Measurements from ENCODE around the gene SLCO3A1.
A peak's percentile ranks its signal among the peaks of the same experiment; 100 is the strongest.

Gene SLCO3A1

DNA sequence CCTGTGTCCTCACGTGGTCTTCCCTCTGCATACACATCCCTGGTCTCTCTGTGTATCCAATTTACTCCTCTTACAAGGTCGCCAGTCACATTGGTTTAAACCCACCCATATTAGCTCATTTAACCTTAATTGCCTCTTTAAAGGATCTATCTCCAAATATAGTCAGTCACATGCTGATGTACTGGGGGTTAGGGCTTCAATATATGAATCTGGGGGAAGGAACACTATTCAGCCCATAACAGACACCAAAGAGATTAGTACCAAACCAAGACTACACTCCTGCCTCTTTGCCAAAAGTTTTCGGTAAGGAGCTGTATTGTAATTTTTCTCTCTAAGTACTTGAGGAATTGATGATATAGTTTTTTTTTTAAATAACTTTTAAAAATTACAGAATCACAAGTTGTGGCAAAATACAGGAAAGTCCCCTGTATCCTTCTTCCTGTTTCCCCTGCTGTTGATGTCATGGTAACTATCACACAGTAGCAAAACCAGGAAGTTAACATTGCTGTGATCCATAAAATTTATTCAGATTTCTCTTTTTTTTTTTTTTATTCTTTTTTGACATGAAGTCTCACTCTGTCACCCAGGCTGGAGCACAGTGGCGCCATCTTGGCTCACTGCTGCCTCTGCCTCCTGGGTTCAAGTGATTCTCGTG, 67.8 kb downstream of the SLCO3A1 start:
- POLR2A ChIA-PET = no interaction called here
- peaks cover 15% of the 10 kb centered on the region for H3K4me1 ChIP-seq (ENCODE audit: control insufficient read depth, insufficient read depth, low read length)
- CTCF ChIA-PET = interaction anchor here (0.7 kb wide), 1 partner anchor 1016 kb away, joined by 4 read pairs; no protein-coding TSS in a partner anchor
- H3K9me3 ChIP-seq (ENCODE audit: control insufficient read depth, insufficient read depth, low read depth, low read length) = no peaks in the 10 kb centered on the region
- no peak for TF ChIP-seq ZNF544 (tag by site-specific recombination; IDR thresholded peaks at IDR 0.05)
- TF ChIP-seq ZNF311 (tag by site-specific recombination; IDR thresholded peaks at IDR 0.05; ENCODE audit: borderline replicate concordance) = no peak
- no peak for TF ChIP-seq RBAK (tag by site-specific recombination; IDR thresholded peaks at IDR 0.05)
- TF ChIP-seq GLI4 (tag by site-specific recombination; IDR thresholded peaks at IDR 0.05) = no peak
- no peak for TF ChIP-seq KLF16 (tag by site-specific recombination; IDR thresholded peaks at IDR 0.05)
- TF ChIP-seq, protein P1, sequence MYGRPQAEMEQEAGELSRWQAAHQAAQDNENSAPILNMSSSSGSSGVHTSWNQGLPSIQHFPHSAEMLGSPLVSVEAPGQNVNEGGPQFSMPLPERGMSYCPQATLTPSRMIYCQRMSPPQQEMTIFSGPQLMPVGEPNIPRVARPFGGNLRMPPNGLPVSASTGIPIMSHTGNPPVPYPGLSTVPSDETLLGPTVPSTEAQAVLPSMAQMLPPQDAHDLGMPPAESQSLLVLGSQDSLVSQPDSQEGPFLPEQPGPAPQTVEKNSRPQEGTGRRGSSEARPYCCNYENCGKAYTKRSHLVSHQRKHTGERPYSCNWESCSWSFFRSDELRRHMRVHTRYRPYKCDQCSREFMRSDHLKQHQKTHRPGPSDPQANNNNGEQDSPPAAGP (tag by site-specific recombination; IDR thresholded peaks at IDR 0.05) = no peak
- H3K36me3 ChIP-seq (ENCODE audit: control insufficient read depth in 2 of 2, insufficient read depth in 1 of 2, low read length in 2 of 2) = no peaks in the 10 kb centered on the region
- H3K27ac ChIP-seq (ENCODE audit: extremely low read depth, low read depth, low read length) = no peak overlapping the region
- H3K4me3 ChIP-seq (ENCODE audit: low read depth, low read length) = no peak overlapping the region

DNA sequence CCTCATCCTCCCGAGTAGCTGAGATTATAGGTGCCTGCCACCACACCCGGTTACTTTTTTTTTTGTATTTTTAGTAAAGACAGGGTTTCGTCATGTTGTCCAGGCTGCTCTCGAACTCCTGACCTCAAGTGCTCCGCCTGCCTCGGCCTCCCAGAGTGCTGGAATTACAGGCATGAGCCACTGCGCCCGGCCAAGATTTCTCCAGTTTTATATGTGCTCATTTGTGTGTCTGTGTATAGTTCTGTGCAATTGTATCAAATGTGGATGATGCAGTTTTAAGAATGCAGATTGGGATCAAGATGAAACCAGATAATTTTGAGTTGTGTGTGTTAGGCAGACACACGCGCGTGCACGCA, 68.3 kb downstream of the SLCO3A1 start:
- CTCF ChIA-PET = no interaction called here
- no peak overlapping the region for H3K27ac ChIP-seq (ENCODE audit: extremely low read depth, low read depth, low read length)
- no peaks in the 10 kb centered on the region for H3K9me3 ChIP-seq (ENCODE audit: control insufficient read depth, insufficient read depth, low read depth, low read length)
- no peak overlapping the region for H3K4me3 ChIP-seq (ENCODE audit: low read depth, low read length)
- no peaks in the 10 kb centered on the region for H3K36me3 ChIP-seq (ENCODE audit: control insufficient read depth in 2 of 2, insufficient read depth in 1 of 2, low read length in 2 of 2)
- POLR2A ChIA-PET = no interaction called here
- no peak for TF ChIP-seq ZNF211 (tag by site-specific recombination; IDR thresholded peaks at IDR 0.05; ENCODE audit: low read depth)
- no peak for TF ChIP-seq ZNF654 (tag by site-specific recombination; IDR thresholded peaks at IDR 0.05; ENCODE audit: low read depth)
- TF ChIP-seq SALL2 (tag by site-specific recombination; IDR thresholded peaks at IDR 0.05; ENCODE audit: borderline replicate concordance) = no peak
- no peak for TF ChIP-seq ZNF561 (tag by site-specific recombination; IDR thresholded peaks at IDR 0.05; ENCODE audit: borderline replicate concordance)
- no peak for TF ChIP-seq ZNF404 (tag by site-specific recombination; IDR thresholded peaks at IDR 0.05)
- no peak for TF ChIP-seq HOXC10 (CRISPR knock-in tag; IDR thresholded peaks at IDR 0.05)
- TF ChIP-seq RBAK (tag by site-specific recombination; IDR thresholded peaks at IDR 0.05) = no peak
- TF ChIP-seq ZNF776 (tag by site-specific recombination; IDR thresholded peaks at IDR 0.05; ENCODE audit: borderline replicate concordance) = no peak
- TF ChIP-seq ZEB2 (tag by site-specific recombination; IDR thresholded peaks at IDR 0.05) = no peak
- H3K4me1 ChIP-seq (ENCODE audit: control insufficient read depth, insufficient read depth, low read length) = peaks cover 15% of the 10 kb centered on the region

DNA sequence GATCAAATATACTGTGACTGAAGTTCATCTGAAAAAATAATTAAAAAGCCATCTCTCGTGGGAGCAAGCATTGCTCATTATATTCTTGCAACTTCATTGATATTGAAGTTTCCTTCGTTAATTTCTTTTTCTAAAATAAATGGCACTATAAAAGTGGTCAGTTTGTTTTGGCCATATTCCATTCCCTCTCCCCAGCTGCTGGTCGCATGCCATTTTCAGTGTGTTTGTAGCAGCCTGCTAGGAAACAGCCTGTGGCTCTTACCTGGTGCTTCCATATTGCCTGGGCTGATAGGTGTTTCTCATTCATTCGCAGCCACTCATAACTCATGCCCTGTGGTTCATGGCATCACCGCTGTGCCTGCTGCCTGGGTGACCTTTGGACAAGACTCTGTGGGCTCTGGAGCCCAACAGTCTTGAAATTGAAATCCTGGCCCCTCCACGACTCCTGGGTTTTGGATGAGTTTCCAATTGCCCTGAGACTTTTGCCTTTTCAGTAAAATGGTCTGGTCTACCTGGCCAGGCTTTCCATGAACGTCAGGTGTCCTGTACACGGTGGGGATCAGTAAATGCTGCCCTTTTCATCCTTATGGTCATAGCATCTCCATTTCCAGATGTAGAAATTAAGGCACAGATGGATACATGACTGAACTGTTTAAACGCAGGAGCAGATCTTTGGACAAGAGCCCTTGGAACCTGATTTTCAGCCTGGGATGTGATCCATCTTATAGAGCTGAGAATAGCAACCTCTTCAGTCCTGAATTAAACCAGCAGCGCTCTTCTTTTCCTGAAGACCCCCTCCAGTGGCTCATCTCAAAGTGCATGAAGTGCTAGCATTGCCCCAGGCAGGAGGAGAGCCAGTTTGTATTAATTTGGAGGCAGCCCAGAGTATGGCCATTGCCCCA, 69.4 kb downstream of the SLCO3A1 start:
- H3K4me1 ChIP-seq (ENCODE audit: control insufficient read depth, insufficient read depth, low read length) = peaks cover 15% of the 10 kb centered on the region
- ChIA-PET POLR2A (no interaction called here), CTCF (interaction anchor here (0.6 kb wide), 1 partner anchor 974 kb away, joined by 3 read pairs; no protein-coding TSS in a partner anchor)
- H3K9me3 ChIP-seq (ENCODE audit: control insufficient read depth, insufficient read depth, low read depth, low read length) = no peaks in the 10 kb centered on the region
- H3K4me3 ChIP-seq (ENCODE audit: low read depth, low read length) = no peak overlapping the region
- TF ChIP-seq, protein P2, sequence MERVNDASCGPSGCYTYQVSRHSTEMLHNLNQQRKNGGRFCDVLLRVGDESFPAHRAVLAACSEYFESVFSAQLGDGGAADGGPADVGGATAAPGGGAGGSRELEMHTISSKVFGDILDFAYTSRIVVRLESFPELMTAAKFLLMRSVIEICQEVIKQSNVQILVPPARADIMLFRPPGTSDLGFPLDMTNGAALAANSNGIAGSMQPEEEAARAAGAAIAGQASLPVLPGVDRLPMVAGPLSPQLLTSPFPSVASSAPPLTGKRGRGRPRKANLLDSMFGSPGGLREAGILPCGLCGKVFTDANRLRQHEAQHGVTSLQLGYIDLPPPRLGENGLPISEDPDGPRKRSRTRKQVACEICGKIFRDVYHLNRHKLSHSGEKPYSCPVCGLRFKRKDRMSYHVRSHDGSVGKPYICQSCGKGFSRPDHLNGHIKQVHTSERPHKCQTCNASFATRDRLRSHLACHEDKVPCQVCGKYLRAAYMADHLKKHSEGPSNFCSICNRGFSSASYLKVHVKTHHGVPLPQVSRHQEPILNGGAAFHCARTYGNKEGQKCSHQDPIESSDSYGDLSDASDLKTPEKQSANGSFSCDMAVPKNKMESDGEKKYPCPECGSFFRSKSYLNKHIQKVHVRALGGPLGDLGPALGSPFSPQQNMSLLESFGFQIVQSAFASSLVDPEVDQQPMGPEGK (tag by site-specific recombination; IDR thresholded peaks at IDR 0.05) = no peak
- TF ChIP-seq SCRT2 (tag by site-specific recombination; IDR thresholded peaks at IDR 0.05) (peak; percentile 38; the same call in 1 of the 2 replicates), ZNF140 (tag by site-specific recombination; IDR thresholded peaks at IDR 0.05) (no peak), ZNF341 (tag by site-specific recombination; IDR thresholded peaks at IDR 0.05; ENCODE audit: low read depth) (peak; percentile 59), SP7 (tag by site-specific recombination; IDR thresholded peaks at IDR 0.05) (no peak), GLI2 (tag by site-specific recombination; IDR thresholded peaks at IDR 0.05; ENCODE audit: borderline replicate concordance, low read depth) (no peak), SCRT1 (tag by site-specific recombination; IDR thresholded peaks at IDR 0.05; ENCODE audit: borderline replicate concordance) (no peak), ZNF830 (tag by site-specific recombination; IDR thresholded peaks at IDR 0.05; ENCODE audit: low read depth) (no peak)
- TF ChIP-seq, protein P3, sequence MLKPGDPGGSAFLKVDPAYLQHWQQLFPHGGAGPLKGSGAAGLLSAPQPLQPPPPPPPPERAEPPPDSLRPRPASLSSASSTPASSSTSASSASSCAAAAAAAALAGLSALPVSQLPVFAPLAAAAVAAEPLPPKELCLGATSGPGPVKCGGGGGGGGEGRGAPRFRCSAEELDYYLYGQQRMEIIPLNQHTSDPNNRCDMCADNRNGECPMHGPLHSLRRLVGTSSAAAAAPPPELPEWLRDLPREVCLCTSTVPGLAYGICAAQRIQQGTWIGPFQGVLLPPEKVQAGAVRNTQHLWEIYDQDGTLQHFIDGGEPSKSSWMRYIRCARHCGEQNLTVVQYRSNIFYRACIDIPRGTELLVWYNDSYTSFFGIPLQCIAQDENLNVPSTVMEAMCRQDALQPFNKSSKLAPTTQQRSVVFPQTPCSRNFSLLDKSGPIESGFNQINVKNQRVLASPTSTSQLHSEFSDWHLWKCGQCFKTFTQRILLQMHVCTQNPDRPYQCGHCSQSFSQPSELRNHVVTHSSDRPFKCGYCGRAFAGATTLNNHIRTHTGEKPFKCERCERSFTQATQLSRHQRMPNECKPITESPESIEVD (tag by site-specific recombination; IDR thresholded peaks at IDR 0.05) = peak; percentile 68; the same call in 1 of the 2 replicates
- TF ChIP-seq, protein P4, sequence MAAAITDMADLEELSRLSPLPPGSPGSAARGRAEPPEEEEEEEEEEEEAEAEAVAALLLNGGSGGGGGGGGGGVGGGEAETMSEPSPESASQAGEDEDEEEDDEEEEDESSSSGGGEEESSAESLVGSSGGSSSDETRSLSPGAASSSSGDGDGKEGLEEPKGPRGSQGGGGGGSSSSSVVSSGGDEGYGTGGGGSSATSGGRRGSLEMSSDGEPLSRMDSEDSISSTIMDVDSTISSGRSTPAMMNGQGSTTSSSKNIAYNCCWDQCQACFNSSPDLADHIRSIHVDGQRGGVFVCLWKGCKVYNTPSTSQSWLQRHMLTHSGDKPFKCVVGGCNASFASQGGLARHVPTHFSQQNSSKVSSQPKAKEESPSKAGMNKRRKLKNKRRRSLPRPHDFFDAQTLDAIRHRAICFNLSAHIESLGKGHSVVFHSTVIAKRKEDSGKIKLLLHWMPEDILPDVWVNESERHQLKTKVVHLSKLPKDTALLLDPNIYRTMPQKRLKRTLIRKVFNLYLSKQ (tag by site-specific recombination; IDR thresholded peaks at IDR 0.05; ENCODE audit: borderline replicate concordance) = no peak
- H3K36me3 ChIP-seq (ENCODE audit: control insufficient read depth in 2 of 2, insufficient read depth in 1 of 2, low read length in 2 of 2) = no peaks in the 10 kb centered on the region
- H3K27ac ChIP-seq (ENCODE audit: extremely low read depth, low read depth, low read length) = no peak overlapping the region
